HG03025 (cell line): Measurements from ENCODE around the gene SIM2.

ENCODE experiments used
- ATAC-seq: cut with Tn5 transposase; IDR thresholded peaks from one replicate; pipeline ENCODE4 v1.9.1; 2021; ENCODE audit warnings: mild to moderate bottlenecking, moderate library complexity; ENCODE audit not compliant: unreplicated experiment, low FRiP score

SIM2 gene

DNA sequence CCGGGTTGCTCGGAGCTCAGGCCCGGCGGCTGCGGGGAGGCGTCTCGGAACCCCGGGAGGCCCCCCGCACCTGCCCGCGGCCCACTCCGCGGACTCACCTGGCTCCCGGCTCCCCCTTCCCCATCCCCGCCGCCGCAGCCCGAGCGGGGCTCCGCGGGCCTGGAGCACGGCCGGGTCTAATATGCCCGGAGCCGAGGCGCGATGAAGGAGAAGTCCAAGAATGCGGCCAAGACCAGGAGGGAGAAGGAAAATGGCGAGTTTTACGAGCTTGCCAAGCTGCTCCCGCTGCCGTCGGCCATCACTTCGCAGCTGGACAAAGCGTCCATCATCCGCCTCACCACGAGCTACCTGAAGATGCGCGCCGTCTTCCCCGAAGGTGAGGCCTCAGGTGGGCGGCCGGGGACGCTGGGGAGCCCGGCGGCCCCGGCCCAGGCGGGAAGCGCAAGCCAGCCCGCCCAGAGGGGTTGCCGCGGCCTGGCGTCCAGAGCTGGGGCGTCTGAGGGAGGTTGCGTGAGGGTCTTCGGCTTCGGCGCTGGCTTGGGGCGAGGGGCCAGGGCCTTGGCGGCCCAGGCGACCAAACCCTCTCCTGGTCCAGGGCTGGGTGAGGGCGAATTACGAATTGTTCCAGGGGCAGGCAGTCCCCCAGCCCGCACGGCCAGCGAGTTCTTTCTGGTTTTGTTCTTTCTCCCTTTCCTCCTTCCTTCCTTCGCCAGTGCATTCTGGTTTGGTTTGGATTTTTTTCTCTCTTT, 805 bp downstream of the SIM2 start:
- no peak for ATAC-seq

DNA sequence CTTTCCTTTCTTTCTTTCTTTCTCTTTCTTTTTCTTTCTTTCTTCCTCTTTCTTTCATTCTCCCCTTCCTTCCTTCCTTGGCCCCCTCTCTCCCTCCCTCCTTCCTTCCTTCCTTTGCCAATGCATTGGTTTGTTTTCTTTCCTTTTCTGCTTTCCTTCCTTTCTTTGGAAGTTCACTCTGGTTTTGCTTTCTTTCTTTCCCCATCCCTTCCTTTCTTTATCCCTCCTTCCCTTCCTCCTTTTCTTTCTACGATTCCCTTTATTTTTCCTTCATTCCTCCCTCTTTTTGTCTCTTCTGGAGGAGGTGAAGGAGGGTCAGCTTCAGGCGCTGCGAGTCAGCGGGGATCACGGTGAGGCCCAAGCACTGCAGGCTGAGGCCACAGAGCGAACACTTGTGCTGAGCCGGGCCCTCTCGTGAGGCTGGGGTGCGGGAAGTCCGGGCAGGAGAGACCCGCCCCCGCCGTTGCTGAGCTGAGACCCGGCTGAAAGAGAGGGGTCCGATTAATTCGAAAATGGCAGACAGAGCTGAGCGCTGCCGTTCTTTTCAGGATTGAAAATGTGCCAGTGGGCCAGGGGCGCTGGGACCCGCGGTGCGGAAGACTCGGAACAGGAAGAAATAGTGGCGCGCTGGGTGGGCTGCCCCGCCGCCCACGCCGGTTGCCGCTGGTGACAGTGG, 1.5 kb downstream of the SIM2 start:
- ATAC-seq: no peak

DNA sequence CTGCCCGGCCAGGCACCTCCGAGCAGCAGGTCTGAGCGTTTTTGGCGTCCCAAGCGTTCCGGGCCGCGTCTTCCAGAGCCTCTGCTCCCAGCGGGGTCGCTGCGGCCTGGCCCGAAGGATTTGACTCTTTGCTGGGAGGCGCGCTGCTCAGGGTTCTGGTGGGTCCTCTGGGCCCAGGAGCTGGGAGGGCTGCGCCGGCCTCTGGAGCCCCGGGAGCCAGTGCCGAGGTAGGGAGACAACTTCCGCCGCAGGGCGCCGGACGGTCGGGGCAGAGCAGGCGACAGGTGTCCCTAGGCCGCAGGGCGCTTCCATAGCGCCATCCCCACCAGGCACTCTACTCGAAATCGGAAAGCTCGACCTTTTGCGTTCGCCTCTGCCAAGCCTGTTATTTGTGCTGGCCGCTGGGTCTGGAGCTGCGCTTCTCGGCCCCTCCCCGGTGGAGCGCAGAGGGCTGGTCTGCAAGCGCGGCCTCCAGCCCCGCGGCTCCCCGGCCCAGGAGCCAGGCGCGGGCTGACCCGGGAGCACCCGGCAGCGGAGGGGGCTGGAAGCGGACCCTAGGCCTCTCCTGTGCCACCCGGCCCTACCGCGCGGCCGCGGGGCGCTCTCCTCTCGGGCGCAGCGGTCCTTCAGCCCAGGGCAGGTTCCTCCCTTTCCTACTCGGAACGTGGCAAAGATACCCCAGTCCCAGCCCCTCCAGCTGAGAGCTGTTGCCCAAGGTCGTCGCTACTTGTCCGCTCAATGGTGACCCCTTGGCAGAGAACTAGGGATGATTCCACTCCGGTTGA, 2.2 kb downstream of the SIM2 start:
- ATAC-seq: no peak

DNA sequence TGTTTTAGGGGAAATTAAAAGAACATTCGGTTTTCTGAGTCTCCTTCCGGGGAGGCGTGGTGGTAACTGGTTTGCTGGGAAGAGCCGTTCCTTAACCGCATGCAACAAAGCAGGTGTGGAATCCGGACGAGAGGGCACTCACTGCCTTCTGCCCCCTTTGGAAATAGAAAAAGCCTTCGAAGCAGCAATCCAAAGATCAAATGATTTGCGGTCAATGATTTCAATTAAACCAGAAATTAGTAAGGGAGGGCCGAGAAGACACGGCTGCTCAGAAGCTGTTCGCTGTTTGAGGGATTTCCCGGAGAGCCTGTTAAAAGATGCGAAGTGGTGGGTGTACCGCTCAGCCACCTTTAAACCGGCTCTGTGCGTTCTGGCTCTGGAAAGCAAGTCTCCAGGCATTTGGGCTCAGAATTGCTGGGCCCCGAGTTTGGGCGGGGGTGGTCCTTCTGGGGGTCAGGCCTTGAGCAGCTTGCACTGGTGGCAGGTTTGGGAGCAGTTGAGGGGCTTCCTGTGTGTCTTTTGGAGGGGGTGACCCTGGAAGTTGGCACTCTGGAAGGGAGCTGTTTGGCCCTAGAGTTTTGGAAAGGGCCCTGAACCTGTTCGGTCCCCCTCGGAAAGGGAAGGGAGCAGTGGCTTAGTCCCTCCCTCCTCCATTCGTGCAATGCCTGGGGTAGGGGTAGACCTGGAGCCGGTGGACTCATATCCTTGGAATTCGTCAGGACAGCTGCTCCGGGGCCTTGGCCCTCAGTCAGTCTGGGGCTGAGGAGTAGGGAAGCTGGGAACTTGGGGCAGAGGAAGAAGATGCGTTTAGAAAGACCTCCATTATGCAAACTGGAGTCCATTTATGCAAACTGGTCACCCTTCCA, 3.1 kb downstream of the SIM2 start:
- ATAC-seq: no peak

DNA sequence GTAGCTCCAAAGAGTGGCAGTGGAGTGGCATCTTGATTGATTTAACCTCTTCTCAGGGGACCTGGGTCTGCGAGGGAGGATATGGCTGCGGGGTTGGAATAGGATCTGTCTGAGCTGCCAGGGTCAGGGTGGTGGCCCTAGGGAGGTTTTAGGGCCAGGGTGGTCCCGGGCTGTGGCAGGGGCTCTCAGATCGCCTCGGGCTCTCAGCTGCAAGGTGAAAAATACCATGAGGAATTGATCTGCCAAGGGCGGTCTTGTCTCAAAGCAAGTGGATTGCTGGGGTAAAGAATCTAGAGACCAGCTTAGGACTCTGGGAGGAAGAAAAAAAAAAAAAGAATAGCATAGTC, 3.7 kb downstream of the SIM2 start:
- ATAC-seq: no peak

DNA sequence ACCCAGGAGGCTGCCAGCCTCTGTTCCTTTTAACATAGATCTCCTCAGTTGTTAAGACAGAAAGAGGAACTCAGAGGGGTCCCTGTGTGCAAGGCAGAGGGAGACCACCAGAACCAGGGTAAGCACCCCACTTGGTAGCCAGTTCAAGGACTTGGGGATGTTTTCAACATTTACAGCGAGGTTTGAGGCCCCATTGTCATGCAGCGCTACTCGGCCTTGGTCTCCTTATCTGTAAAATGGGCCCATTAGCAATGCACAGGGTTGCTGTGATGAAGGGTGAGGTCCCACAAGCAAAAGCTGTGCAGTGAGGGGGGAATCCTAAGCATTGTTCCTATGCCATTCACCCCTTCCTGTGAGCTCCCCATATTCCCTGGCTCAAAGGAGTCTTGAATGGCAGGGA, 4.2 kb downstream of the SIM2 start:
- no peak for ATAC-seq

DNA sequence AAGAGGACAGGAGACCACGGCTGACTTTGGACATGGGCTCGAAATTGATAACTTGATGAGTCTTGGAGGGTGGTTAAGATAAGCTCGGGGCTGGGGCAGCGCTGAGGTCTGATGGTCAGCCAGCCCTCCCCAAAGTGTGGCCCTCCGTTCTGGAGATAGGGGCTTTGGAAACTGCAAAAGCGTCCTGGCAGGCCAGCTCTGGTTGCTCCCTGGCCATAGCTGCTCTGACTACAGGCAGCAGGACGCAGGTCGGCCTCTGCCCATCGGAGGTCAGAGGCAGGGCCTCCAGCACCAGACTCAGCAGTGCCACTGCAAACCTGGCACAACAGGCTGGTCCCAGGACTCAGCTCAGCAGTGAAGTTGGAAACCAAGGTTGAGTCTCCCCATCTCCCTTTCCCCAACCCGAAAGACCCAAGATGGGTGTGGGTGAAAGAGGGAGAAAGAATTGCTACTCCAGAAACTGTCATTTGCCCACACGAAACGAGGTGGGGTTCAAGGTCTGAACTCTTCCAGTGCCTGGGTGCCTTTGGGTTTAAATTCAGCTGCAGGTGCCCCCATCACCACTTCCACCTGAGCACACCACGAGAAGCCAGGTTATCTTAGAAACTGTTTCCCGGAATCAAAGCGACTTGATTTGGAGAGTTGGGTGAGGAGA, 4.8 kb downstream of the SIM2 start:
- ATAC-seq: no peak

DNA sequence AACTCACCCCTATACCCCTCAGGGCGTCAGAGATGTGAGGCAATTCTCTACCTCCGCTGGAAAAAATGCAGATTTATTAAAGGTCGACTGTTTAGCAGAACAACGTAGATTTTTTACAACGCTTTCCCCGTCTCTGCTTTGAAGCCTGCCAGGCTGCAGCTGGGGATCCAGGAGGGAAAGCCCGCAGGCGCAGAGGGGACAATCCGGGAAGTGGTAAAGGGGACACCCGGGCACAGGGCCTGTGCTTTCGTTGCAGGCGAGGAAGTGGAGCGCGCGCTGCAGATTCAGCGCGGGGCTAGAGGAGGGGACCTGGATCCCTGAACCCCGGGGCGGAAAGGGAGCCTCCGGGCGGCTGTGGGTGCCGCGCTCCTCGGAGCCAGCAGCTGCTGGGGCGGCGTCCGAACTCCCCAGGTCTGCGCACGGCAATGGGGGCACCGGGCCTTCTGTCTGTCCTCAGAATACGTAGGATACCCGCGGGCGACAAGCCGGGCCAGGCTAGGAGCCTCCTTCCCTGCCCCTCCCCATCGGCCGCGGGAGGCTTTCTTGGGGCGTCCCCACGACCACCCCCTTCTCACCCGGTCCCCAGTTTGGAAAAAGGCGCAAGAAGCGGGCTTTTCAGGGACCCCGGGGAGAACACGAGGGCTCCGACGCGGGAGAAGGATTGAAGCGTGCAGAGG, 5.5 kb downstream of the SIM2 start:
- no peak for ATAC-seq

DNA sequence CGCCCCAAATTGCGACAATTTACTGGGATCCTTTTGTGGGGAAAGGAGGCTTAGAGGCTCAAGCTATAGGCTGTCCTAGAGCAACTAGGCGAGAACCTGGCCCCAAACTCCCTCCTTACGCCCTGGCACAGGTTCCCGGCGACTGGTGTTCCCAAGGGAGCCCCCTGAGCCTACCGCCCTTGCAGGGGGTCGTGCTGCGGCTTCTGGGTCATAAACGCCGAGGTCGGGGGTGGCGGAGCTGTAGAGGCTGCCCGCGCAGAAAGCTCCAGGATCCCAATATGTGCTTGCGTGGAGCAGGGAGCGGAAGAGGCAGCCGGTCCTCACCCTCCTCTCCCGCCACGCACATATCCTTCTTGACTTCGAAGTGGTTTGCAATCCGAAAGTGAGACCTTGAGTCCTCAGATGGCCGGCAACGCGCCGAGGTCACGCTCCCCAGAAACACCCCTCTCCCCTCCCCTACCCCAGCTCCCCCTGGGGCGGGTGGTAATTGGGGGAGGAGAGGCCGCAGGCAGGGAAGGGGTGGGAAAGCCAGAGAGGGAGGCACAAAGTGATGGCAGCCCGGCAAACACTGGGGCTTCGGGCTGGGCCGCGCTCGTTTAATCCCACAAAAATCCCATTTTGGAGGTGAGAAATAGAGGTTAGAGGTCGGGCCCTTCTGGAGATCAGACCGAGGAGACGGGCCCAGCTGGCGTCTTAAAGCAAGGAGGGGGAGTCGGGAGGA, 6.2 kb downstream of the SIM2 start:
- ATAC-seq: no peak

DNA sequence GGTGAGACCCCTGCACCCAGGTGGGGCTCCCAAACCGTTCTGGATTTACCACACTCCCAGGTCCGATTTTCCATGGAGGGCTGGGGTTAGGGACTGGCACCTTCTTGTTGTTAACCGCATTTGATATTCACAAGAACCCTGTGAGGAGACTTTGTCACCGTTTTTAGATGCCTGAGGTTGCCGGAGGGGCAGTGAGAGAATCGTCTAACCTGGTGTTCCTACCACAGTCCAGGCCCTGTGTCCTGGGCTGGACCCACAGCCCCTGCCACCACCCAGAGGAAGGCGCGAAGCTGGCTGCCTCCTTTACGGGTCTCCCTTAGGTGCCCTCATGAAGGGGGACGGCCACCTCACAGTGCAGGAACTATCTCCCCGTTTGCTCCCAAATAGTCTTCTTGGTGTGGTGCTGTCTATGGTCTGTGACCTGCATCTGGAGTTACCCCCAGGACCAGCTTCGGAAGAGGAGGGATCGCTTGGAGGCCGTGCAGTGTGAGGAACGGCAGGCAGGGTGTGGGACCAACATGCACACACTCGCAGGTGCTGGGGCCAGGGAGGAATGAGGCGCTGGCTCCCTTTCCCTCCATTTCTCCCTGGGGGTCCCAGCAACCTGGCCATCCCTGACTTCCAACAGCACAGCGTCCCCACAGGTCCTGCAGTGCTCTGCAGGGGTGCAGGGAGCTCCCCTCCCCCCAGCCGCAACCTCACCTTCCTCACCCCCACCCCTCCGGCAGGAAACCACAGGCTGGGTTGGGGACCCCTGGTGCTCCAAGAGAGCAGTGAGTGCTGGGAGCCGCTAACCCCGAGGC, 7.0 kb downstream of the SIM2 start:
- no peak for ATAC-seq

DNA sequence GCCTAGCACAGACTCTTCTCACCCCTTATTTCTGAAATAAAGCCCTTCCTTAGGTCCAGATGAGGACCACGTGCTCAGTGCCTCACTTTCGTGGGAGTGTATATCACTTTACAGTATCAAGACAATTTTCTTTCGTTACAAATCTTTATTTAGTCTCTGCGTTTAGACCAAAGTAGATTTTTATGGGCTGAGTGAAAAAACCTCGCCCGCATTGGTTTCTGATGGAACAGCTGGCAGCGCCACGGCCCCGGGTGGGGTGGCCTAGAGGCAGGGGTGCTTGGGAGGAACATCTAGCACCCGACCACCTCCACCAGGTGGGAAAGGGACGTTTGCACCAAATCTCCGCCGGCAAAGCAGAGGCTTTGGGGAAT, 7.6 kb downstream of the SIM2 start:
- no peak for ATAC-seq

DNA sequence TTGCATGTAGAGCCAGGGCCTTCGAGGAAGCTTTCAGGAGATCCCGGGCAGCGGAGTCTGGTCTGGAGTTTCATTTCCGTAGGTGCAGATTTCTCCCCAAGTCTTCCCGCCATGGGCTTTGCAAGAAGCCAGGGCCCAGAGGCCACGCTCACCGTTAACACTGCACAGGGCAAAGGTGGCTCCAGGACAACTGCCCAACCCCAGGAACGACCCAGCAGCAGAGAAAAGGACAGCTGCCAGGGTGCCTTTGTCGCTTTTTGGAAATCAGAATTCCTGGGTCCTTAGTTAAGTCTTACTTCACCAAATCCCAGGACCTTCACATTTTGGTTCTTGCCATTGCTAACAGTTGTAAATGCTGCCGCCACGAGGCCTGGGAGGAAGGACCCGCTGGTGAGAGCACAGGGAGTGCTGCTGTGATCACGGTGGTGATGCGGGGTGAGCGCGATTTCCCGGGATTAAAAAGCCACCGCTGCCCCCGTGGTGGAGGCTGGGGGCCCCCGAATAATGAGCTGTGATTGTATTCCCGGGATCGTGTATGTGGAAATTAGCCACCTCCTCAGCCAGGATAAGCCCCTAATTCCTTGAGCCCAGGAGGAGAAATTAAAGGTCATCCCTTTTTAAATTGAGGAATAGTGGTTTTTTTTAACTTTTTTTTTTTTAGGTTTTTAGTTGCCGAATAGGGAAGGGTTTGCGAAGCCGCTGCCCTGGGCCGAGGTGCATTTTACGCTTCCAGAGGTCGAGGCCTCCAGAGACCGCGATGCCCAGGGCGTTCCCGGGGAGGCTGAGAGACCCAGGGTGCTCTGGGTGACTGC, 8.2 kb downstream of the SIM2 start:
- no peak for ATAC-seq

DNA sequence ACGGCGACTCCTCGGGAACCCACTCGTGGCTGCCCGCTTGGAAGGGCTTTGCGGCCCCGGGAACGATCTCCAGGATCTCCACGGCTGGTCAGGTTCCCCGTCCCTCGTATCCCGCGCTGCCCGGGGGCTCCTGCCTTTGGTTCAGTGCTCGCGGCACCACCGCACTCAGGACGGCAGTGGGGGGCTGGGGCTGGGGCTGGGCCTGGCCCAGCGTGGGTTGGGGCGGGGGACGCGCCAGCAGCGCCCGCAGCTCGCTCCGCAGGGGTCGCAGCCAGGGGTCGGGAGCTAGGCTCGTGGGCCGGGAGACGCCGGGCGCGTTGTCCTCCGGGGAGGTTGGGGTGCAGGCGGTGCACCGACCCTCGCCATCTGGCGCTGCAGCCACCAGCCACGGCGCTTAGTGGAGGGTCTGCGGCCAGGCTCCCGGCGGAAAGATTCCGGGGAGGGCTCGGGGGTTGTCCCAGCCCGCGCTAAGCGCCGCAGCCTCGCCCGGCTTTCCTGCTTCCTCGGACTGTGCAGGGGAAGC, 8.9 kb downstream of the SIM2 start:
- no peak for ATAC-seq

DNA sequence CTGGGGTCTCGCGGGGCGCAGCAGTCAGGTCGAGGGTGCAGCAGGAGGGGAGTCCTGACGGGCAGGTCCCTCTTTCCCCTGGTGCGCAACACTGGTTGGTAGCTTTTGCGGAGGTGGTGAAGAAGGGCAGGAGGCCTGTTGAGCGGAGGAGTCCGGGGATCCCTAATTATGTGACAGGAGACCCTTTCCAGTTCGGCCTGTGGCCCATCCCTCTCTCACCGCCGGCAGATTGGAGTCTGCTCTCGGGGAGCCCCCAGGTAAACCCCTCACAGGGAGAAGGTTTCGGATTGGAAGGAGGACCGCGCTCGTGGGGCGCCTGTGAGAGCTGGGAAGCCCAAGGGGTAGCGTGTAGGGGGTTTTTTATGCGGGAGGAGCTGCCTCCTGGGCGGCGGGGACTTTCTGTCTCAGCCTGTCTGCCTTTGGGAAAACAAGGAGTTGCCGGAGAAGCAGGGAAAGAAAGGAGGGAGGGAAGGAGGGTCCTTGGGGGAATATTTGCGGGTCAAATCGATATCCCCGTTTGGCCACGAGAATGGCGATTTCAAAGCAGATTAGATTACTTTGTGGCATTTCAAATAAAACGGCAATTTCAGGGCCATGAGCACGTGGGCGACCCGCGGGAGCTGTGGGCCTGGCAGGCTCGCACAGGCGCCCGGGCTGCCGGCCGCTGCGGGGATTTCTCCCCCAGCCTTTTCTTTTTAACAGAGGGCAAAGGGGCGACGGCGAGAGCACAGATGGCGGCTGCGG, 9.5 kb downstream of the SIM2 start:
- no peak for ATAC-seq

DNA sequence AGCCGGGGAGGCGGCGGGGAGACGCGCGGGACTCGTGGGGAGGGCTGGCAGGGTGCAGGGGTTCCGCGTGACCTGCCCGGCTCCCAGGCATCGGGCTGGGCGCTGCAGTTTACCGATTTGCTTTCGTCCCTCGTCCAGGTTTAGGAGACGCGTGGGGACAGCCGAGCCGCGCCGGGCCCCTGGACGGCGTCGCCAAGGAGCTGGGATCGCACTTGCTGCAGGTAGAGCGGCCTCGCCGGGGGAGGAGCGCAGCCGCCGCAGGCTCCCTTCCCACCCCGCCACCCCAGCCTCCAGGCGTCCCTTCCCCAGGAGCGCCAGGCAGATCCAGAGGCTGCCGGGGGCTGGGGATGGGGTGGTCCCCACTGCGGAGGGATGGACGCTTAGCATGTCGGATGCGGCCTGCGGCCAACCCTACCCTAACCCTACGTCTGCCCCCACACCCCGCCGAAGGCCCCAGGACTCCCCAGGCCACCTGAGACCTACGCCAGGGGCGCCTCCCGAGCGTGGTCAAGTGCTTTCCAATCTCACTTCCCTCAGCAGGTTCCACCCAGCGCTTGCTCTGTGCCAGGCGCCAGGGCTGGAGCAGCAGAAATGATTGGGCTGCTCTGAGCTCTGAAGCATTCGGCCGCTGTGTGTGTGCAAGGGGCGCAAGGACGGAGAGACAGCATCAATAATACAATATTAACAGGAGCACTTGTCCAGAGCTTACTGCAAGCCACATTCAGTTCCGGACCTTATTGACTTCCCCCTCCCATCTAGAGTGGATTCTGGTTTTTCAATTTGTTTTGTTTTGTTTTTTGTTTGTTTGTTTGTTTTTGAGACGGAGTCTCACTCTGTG, 10.3 kb downstream of the SIM2 start:
- ATAC-seq: no peak
